ENCODE measurements around the gene S100P.

S100P gene

DNA sequence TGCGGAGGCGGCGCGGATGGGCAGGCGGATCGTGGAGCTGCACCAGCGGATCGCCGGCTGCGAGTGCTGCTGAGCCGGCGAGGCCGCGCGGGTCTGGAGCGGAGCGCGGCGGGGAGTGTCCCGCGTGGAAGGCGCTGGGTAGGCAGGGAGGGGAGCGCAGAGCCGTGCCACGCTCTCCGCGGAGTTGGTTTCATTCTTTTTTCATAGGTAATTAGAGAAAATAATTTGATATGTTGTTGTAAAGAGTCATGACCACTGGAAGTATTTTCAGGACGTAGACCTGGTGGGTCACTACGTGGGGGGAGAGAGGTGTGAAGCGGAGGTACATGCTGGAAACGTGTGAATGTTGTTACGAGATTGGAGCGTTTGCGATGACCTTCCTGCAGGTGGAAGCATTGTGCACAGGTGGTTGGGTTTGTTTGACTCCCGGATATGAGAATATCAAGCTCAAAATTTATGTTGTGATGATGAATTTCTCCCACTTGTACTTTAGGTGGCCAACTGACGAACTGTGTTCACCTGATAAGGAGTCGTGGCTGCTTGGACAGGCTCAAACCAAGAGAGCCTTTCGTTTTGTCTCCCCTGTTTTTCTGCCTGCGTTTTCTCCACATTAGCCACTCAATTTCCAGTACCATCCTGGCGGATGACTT is 19.1 kb upstream of the S100P start:
- TF ChIP-seq CEBPB (IDR thresholded peaks at IDR 0.05) (no peak), RAD21 (IDR thresholded peaks at IDR 0.05; ENCODE audit: low read depth) (peak; percentile 29; the same call in 1 of the 2 replicates), TCF12 (IDR thresholded peaks at IDR 0.05; ENCODE audit: low read depth) (no peak), EGR1 (IDR thresholded peaks at IDR 0.05) (peak; percentile 24; the same call in 1 of the 2 replicates), ZBTB7A (IDR thresholded peaks at IDR 0.05; ENCODE audit: low read depth) (no peak)
- TF ChIP-seq, protein P1, sequence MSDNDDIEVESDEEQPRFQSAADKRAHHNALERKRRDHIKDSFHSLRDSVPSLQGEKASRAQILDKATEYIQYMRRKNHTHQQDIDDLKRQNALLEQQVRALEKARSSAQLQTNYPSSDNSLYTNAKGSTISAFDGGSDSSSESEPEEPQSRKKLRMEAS (IDR thresholded peaks at IDR 0.05), result peak; percentile 87

DNA sequence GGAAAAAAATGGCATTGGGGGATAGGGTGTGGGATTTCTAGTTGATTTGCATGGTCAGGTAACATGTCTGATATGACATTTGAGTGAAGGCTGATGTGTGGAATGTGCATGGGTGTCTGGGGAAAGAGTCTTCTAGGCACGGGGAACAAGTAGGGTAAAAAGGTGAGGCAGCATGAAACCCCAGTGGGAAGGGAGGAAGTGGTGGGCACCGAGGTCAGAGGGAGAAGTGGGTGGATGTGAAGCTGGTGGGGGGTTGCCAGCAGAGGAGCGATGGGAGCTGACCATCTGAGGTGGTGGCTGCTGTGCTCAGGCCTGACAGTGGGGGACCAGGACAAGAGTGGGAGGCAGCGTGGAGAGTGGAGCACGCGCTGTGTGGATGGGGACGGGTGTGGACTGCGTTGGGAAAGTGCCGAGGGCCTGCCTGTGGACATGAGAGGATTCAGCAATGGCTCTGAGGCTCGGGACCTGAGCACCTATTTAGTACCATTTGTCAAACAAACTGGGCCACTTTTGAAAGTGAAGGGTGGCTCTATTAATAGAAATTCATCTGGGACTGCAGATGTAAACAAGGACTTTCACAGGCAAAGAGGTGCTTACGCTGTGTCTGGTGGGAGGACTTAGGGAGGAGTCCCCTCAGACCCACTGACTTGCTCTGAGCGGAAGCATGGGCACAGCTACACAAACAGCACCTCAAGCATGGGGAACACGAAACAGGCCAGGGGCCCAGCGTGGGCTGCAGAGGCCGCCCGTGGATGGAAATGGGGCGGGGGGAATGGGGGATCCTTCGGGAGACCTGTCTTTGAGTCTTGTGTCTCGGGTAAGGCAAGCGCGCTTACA is 16.7 kb upstream of the S100P start:
- TF ChIP-seq, protein P2, sequence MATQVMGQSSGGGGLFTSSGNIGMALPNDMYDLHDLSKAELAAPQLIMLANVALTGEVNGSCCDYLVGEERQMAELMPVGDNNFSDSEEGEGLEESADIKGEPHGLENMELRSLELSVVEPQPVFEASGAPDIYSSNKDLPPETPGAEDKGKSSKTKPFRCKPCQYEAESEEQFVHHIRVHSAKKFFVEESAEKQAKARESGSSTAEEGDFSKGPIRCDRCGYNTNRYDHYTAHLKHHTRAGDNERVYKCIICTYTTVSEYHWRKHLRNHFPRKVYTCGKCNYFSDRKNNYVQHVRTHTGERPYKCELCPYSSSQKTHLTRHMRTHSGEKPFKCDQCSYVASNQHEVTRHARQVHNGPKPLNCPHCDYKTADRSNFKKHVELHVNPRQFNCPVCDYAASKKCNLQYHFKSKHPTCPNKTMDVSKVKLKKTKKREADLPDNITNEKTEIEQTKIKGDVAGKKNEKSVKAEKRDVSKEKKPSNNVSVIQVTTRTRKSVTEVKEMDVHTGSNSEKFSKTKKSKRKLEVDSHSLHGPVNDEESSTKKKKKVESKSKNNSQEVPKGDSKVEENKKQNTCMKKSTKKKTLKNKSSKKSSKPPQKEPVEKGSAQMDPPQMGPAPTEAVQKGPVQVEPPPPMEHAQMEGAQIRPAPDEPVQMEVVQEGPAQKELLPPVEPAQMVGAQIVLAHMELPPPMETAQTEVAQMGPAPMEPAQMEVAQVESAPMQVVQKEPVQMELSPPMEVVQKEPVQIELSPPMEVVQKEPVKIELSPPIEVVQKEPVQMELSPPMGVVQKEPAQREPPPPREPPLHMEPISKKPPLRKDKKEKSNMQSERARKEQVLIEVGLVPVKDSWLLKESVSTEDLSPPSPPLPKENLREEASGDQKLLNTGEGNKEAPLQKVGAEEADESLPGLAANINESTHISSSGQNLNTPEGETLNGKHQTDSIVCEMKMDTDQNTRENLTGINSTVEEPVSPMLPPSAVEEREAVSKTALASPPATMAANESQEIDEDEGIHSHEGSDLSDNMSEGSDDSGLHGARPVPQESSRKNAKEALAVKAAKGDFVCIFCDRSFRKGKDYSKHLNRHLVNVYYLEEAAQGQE (IDR thresholded peaks at IDR 0.05; ENCODE audit: low read depth), result no peak
- TF ChIP-seq CREB1 (IDR thresholded peaks at IDR 0.05; ENCODE audit: low read depth) (no peak), TCF12 (IDR thresholded peaks at IDR 0.05; ENCODE audit: low read depth) (no peak), YY1 (IDR thresholded peaks at IDR 0.05; ENCODE audit: low read depth) (no peak), ZBTB7A (IDR thresholded peaks at IDR 0.05; ENCODE audit: low read depth) (no peak), CEBPB (IDR thresholded peaks at IDR 0.05) (no peak), EGR1 (IDR thresholded peaks at IDR 0.05) (no peak)
- TF ChIP-seq, protein P1 (IDR thresholded peaks at IDR 0.05), result no peak
- TF ChIP-seq, protein P3, sequence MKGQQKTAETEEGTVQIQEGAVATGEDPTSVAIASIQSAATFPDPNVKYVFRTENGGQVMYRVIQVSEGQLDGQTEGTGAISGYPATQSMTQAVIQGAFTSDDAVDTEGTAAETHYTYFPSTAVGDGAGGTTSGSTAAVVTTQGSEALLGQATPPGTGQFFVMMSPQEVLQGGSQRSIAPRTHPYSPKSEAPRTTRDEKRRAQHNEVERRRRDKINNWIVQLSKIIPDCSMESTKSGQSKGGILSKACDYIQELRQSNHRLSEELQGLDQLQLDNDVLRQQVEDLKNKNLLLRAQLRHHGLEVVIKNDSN (IDR thresholded peaks at IDR 0.05), result no peak

DNA sequence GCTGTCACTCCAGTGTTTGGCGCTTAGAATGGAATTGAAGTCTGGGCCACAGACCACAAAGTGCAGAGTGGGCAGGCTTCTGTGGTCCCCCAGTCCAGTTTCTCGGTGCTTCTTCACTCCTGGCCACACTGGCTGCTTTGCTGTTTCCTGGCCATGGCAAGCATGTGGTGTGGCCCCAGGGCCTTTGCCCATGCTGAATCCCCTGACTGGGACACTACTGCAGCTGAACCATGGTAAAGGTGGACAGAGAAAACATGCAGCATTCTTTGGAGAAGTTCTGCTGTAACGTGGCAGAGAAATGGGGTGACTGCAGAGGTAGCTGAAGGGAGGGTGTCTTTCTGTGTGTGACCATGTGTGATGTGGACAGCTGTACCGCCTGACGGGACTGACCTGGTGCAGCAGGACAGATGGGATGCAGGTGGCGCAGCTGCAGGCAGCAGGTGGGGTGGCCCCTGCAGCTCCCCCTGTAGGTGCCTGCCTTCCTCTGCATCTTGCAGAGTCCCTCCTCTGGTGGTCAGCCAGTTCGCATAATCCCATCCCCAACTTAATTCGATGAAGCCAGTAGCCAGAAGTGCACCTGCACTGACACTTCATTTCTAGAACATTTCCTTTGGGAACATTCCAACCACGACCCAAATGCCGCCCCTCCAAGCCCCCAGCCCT is 13.2 kb upstream of the S100P start:
- TF ChIP-seq, protein P2 (IDR thresholded peaks at IDR 0.05; ENCODE audit: low read depth), result no peak
- TF ChIP-seq CEBPB (IDR thresholded peaks at IDR 0.05) (no peak), ZBTB7A (IDR thresholded peaks at IDR 0.05; ENCODE audit: low read depth) (no peak), EGR1 (IDR thresholded peaks at IDR 0.05) (no peak), NFIC (IDR thresholded peaks at IDR 0.05) (no peak), RAD21 (IDR thresholded peaks at IDR 0.05; ENCODE audit: low read depth) (no peak), TAF1 (IDR thresholded peaks at IDR 0.05; ENCODE audit: low read depth) (no peak), TCF12 (IDR thresholded peaks at IDR 0.05; ENCODE audit: low read depth) (no peak), CREB1 (IDR thresholded peaks at IDR 0.05; ENCODE audit: low read depth) (no peak)
- TF ChIP-seq, protein P3 (IDR thresholded peaks at IDR 0.05), result no peak

DNA sequence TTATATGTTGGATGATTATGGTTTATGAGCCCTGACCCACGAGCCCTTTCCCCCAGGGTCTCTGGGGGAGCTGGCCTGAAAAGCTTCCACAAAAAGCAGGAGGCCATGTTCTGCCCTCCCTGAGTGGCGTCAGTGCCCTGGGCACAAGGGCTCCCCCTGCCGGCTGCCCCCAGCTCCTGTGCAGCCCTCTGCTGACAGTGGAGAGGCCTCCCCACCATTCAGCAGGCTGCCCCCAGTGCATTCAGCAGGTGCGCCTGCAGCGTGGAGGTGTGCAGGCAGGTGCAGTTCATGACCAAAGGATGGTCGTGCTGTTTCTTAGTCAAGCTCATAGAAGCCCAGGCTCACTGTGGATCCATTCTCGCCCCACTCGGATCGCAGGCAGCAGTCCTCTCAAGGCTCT is 12.5 kb upstream of the S100P start:
- no peak for TF ChIP-seq TAF1 (IDR thresholded peaks at IDR 0.05; ENCODE audit: low read depth)
- no peak for TF ChIP-seq CEBPB (IDR thresholded peaks at IDR 0.05)
- no peak for TF ChIP-seq TCF12 (IDR thresholded peaks at IDR 0.05; ENCODE audit: low read depth)
- TF ChIP-seq, protein P3 (IDR thresholded peaks at IDR 0.05), result no peak
- no peak for TF ChIP-seq FOXM1 (IDR thresholded peaks at IDR 0.05; ENCODE audit: borderline replicate concordance, low read depth)
- TF ChIP-seq, protein P1 (IDR thresholded peaks at IDR 0.05), result no peak
- TF ChIP-seq RAD21 (IDR thresholded peaks at IDR 0.05; ENCODE audit: low read depth), result no peak
- TF ChIP-seq EGR1 (IDR thresholded peaks at IDR 0.05), result no peak
- no peak for TF ChIP-seq YY1 (IDR thresholded peaks at IDR 0.05; ENCODE audit: low read depth)

Measured in Ishikawa (cell line).